DMS153 treated with DMSO at 0.1 percent for 48 hours (cell line): Measurements from ENCODE around the gene CSTF3.
"Not testable (repeated sequence)": the region's sequence is repeated elsewhere in the genome, so short reads cannot be mapped to it uniquely, and the experiment has no call there.

Experiments
- DNase-seq: peaks from one replicate; lab custom pipeline; 2025; ENCODE audit not compliant: unreplicated experiment; lab: John Stamatoyannopoulos, UW

CSTF3 gene

DNA sequence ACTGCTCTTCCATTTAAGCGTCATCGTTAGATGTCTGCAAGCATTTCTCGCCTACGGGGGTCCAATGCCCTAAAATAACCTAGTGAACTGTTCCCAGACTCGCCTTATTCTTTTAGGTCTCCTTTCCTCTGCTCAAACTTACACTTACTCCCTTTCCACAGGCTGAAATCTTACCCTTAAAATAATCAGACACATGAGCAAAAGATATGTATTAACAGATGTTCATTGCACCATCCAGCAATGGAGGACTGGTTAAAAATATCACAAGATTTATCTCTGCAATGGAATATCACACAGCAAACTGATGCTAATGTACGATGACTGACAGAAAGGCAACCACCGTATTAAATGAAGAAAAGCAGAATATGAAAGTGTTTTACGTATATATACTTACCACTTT is 1.6 kb upstream of the CSTF3 start:
- no peak for DNase-seq

DNA sequence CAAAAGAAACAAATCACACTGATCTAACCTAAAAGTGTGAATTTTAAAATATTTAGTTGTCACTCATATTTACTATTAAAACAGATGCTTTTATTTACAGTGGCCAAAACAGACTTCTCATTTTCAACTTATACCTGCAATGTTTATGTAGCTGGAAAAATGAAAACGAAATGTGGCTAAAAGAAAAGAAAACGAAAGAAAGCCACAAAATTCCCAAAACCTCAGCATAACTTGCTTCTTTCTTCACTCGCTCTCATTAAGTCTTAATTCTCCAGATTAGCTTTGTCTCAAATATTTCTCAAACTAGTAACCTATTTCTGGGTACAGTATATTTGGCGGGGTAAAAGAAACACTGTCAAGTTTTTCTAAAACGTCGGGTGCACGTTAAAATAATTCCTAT is 693 bp downstream of the CSTF3 start:
- DNase-seq, result no peak

DNA sequence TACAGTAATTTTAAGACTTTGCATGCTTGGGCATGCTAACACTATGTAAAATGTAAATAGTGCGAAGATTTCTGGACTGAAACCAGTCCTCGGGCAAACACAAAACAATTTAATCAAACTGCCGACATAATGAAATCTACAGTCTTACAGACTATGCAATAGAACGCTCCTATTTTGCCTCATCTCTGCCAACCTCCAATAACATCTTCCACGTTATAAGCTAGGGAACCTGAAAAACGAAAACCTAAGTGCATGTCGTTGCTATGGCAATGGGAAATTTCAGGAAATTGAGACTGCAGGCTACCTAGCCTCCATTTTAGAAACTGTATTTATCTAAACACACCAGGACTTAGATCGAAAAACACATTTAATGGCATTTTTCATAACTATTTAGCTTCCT is 1.1 kb downstream of the CSTF3 start:
- DNase-seq, result no peak

- DNase-seq, result not testable (repeated sequence)
These were observed 1.9 kb downstream of the CSTF3 start for GRCh38 chr11:33159378-33159867.

- DNase-seq, result no peak
These were observed 2.5 kb downstream of the CSTF3 start for GRCh38 chr11:33158596-33159275.

- no peak for DNase-seq
These were observed 3.9 kb downstream of the CSTF3 start for GRCh38 chr11:33157103-33158027.

DNA sequence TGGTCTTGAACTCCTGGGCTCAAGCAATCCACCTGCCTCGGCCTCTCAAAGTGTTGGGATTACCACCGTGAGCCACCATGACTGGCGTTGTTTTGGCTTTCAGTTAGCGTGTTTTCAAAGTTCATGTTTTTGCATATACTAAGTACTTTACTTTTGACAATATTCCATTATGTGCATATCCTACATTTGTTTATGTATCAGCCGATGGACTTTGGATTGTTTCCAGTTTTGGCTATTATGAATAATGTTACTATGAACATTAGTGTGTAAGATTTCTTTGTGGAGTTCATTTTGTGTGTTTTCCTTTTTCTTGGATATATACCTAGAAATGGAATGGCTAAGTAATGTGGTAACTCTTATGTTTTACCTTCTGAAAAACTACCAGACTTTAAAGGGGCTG is 9.9 kb downstream of the CSTF3 start:
- no peak for DNase-seq

DNA sequence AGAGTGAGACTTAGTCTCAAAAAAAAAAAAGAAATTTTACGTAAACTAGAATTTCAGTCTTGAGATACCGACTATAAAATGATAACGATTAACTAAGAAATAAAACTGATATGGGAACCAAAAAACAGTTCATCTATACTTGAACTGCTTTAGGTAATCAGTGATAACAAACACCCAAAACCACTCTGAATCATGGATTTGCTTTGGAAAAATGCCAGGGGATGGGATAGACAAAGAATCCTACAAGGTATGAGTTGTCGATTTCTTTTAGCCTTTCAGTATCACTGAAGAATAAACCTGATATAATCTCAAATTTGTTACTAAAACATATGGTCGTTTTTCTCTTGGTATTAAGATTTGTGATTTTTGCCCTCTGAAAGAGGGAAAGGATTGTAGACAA is 13.7 kb downstream of the CSTF3 start:
- no peak for DNase-seq

- no peak for DNase-seq
These were observed 25.4 kb downstream of the CSTF3 start for GRCh38 chr11:33135768-33136443.

GRCh38 chr11:33135216-33135615 is 26.1 kb downstream of the CSTF3 start:
- no peak for DNase-seq

DNA sequence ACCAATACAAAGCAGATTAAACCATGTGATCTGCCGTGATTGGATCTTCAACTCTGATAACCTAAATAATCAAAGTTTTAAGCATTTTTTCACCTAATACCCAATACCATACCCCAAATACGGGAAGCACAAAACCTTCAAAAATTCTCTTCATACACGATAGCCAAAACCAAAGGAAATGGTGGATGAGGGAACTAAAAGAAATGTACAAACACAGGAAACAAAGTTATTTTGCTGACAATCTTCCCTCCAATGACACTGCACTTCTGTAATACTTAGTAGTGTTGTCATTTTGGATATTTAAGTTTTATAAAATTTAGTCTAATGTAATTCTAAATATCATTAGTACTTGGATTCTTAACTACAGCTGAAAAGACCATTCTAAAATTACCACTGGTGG is 27.0 kb downstream of the CSTF3 start:
- DNase-seq, result no peak

GRCh38 chr11:33133761-33134160 is 27.5 kb downstream of the CSTF3 start:
- DNase-seq, result no peak

DNA sequence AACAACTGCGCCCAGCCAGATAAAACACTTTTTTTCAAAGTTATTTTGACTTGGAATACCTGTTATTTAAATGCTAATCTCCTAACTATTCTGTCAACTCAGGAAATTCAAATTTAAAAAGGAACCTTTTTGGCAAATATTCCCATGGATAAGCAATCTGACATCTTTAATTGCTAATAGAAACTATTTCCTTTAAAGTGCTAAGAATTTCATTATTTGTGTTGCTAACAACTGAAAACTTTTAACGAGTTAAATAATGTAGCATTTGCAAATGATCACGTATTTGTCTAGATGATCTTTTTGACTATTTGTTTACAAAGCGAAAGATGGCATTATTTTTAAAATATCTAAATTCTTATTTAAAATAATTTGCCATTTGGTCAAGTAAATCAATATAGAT is 28.8 kb downstream of the CSTF3 start:
- no peak for DNase-seq

- DNase-seq, result no peak
These were observed 32.5 kb downstream of the CSTF3 start for GRCh38 chr11:33128739-33129138.

DNA sequence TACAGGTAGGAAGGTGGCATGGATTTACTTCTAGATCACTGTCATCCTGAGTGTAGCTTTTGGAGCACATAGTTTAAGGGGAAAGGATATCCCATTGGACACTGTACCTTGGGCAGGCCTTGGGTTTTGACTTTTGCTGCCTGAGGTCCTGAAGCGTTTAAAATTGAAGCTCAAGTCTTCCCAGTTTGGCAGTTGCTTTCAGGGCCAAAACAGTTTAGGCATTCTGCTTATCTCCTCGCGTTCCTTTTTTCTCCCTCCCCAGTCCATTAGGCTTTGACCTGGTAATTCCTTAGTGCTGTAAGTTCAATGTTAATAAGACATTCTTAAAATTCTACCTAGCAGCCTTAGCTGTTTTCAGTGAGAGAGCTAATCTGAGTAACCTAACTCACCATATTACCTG is 35.7 kb downstream of the CSTF3 start:
- no peak for DNase-seq

DNA sequence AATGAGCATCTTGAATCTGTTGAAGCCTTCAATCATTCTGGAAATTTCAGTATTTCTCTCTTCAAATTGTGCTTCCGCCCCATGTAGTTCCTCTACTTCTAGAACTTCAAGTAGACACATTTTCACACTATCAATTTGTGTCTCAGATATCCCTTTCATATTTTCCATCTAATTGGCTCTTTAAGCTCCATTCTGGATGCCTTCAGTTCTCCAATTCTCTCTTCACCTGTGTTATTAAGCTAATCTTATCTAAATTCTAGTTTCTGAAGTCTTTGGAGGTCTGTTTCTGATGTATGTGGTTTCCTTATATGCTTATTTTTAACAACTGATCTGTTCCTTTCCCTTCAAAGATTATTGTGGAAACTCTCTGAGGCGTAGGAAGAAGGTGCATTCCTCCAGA is 36.3 kb downstream of the CSTF3 start:
- no peak for DNase-seq

DNA sequence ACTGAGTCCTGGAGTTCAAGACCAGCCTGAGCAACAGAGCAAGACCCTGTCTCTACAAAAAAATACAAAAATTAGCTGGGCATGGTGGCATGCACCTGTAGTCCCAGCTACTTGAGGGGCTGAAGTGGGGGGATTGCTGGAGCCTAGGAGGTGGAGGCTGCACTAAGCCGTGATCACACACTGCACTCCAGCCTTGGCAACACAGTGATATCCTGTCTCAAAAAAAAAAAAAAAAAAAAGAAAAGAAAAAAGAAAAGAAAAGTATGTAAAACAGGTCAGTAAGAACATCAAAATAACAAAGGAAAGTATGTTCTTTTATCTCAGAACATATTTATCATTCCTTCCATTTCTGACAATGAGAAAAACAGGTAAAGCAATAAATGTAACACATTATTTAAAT is 38.6 kb downstream of the CSTF3 start:
- DNase-seq, result not testable (repeated sequence)

- DNase-seq, result no peak
These were observed 44.7 kb downstream of the CSTF3 start for GRCh38 chr11:33116535-33116934.

DNA sequence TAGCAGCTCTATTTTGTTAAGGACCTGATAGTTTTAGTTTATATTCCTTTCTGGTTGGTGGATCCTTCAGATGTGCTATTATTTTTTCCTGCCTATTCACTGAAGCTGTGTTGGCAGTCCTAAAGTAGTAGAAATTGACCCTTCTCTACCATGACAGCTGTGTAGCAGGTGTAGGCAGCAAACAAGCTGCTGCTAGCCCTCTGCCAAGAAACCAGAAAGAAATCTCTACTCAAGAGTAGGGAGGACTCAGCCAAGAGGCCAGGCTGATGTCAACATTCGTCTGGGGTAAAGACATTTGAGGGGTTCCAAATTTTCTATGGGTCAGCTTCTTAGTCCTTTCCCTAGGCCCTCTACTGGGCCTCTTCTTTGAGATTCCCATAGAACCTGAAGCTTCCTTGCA is 51.2 kb downstream of the CSTF3 start:
- DNase-seq, result no peak

- DNase-seq, result no peak
These were observed 51.9 kb downstream of the CSTF3 start for GRCh38 chr11:33109294-33109895.

- no peak for DNase-seq
These were observed 57.4 kb downstream of the CSTF3 start for GRCh38 chr11:33103836-33104235.
